HG02870 (cell line): ENCODE measurements around the gene HNRNPH1.
"Not testable (repeated sequence)": the region's sequence is repeated elsewhere in the genome, so short reads cannot be mapped to it uniquely, and the experiment has no call there.

Experiments
- ATAC-seq: cut with Tn5 transposase; IDR thresholded peaks from one replicate; pipeline ENCODE4 v1.9.1; 2021; ENCODE audit warnings: mild to moderate bottlenecking, moderate library complexity; ENCODE audit not compliant: unreplicated experiment

HNRNPH1 gene

GRCh38 chr5:179623003-179623905 lies at the start of gene HNRNPH1:
Gene HNRNPH1 (minus strand): TSS chr5:179623671. CDS start chr5:179623133, 538 bp downstream.
- peak; percentile 76 for ATAC-seq

DNA sequence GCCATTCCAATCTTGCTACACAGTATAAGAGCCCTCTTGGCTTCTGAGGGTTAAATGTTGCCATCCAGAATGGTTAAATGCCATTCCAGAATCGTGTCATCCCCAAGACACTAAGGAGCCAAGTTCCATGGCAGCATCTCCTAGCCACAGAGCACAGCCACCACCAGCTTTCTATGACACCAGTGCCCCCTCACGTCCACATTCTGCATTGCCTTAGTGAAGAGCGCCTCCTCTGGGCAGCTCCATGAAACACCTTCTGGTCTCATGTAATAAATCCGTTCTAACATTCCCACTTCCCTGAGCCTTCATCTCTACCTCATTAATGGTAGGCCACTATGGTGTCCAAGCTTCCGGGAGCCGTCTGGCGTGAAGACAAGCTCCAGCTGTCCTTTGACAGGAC lies 44.9 kb upstream of the HNRNPH1 start:
- peak; percentile 58 for ATAC-seq

DNA sequence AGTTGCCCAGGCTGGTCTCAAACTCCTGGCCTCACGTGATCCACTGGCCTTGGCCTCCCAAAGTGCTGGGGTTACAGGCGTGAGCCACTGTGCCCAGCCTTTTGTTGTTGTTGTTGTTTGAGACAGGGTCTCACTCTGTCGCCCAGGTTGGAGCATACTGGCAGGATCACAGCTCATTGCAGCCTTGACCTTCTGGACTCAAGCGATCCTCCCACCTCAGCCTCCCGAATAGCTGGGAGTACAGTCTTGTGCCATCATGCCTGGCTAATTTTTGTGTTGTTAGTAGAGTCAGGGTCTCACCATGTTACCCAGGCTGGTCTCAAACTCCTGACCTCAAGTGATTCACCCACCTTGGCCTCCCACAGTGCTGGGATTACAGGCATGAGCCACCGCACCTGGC lies 38.2 kb upstream of the HNRNPH1 start:
- ATAC-seq = not testable (repeated sequence)

GRCh38 chr5:179658179-179658856 lies 34.8 kb upstream of the HNRNPH1 start:
- ATAC-seq = peak; percentile 59

- ATAC-seq = peak; percentile 75
These were observed 34.1 kb upstream of the HNRNPH1 start for GRCh38 chr5:179657302-179658178.

- not testable (repeated sequence) for ATAC-seq
These were observed 29.7 kb upstream of the HNRNPH1 start for GRCh38 chr5:179653135-179653534.

- ATAC-seq = not testable (repeated sequence)
These were observed 26.8 kb upstream of the HNRNPH1 start for GRCh38 chr5:179650245-179650644.

DNA sequence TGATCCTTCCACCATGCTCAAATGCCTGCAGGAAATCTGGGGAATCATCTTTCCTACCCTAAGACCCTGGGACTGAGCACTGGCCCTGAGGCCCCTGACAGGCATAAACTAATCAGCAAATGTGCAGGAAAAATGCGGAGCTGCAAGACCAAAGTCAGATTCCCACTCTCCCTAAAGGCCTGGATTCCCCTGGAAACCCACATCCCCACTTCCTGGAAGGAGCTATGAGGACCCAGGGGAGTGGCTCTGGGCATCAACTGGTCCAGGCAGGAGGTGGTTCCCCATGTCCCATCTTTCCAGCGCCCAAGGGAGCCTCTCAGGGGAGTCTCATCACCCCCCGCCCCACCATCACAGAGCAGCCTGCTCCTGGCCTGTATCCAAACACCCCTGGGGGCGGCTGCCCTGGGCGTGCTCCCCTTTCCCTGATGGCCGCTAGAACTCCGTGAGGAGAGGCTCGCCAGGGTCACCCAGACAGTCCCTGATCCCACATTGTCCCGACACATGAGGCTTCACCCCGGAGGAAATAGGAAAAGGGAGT lies 25.8 kb upstream of the HNRNPH1 start:
- not testable (repeated sequence) for ATAC-seq

- no peak for ATAC-seq
These were observed 24.9 kb upstream of the HNRNPH1 start for GRCh38 chr5:179648410-179648809.

DNA sequence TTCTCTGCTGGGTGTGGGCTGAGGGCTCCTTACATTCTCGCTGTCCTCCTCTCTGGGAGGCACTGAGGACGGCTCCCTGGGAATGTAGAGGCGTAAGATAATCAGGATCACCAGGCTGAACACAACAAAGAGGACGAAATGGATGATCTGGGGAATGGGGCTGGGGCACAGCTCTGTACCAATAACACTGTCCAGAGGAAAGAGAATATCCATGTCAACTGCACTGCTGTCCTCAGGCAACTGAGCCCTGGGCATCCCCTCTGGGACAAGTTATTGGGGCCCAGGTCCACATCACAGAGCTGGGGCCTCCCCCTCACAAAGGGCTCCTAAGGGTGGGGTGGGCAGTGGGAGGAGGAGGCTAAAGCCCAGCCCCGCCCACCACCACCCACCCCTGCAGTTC lies 21.3 kb upstream of the HNRNPH1 start:
- not testable (repeated sequence) for ATAC-seq

DNA sequence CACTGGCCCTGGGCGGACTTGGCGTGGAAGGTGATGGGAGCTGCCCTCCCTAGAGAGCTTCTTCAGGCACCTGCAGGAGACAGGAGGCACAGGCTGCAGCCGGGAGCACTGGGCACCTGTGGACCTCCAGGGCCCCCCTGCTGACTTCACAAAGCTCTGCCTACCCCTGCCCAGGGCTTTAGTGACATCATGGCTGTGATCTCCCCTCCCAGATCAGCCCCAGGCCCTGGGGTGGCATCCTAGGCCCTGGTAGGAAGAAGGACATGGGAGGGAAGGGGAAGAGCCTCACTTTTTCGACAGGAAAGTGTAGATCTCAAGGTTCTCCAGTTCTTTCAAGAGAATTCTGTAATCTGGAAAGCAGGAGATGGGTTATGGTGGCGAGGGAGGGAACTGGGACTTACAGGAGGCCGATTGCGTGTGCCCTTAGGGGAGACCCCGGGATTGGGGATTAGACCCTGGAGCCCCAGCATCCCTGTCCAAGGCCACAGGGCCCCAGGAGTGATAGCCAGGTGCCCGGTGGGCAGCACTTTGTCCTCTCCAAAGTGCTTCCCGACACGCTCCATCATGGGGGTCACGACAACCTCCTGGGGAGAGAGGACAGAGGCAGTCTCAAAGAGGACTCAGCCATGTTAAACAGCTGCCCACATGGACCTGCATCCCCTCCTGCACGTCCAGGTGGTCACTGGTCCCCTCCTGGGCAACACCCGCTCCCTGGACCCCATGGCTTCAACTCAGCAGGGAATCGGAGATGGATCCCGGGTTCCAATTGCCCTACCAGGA lies 19.9 kb upstream of the HNRNPH1 start:
- not testable (repeated sequence) for ATAC-seq

DNA sequence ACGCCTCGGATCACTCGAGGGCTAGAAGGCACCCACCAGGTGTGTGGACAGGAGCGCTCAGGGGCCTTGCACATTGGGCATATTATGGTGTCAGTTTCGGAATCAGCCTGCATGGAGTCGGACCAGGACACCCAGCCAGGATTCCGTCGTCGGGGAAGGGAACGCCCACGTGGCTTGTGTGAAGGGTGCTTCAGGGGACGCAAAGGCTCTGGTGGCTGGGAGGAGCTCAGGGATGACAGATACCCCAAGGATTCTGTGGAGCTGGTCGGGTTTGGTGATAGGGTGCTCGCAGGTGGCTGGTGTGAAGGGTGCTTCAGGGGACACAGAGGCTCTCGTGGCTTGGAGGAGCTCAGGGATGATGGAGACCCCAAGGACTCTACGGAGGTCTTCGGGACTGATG lies 19.2 kb upstream of the HNRNPH1 start:
- ATAC-seq = not testable (repeated sequence)

- not testable (repeated sequence) for ATAC-seq
These were observed 18.3 kb upstream of the HNRNPH1 start for GRCh38 chr5:179641745-179642144.

DNA sequence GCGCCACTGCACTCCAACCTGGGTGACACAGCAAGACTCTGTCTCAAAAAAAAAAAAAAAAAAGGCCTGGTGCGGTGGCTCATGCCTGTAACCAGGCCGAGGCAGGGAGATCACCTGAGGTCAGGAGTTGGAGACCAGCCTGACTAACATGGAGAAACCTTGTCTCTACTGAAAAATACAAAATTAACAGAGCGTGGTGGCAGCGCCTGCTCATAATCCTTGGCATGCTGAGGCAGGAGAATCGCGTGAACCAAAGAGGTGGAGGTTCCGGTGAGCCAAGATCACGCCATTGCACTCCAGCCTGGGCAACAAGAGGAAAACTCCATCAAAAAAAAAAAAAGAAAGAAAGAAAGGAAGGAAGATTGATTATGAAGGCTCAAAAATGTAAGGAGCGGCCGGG lies 15.8 kb upstream of the HNRNPH1 start:
- ATAC-seq = not testable (repeated sequence)

- peak; percentile 82 for ATAC-seq
These were observed 11.1 kb upstream of the HNRNPH1 start for GRCh38 chr5:179634370-179635172.

DNA sequence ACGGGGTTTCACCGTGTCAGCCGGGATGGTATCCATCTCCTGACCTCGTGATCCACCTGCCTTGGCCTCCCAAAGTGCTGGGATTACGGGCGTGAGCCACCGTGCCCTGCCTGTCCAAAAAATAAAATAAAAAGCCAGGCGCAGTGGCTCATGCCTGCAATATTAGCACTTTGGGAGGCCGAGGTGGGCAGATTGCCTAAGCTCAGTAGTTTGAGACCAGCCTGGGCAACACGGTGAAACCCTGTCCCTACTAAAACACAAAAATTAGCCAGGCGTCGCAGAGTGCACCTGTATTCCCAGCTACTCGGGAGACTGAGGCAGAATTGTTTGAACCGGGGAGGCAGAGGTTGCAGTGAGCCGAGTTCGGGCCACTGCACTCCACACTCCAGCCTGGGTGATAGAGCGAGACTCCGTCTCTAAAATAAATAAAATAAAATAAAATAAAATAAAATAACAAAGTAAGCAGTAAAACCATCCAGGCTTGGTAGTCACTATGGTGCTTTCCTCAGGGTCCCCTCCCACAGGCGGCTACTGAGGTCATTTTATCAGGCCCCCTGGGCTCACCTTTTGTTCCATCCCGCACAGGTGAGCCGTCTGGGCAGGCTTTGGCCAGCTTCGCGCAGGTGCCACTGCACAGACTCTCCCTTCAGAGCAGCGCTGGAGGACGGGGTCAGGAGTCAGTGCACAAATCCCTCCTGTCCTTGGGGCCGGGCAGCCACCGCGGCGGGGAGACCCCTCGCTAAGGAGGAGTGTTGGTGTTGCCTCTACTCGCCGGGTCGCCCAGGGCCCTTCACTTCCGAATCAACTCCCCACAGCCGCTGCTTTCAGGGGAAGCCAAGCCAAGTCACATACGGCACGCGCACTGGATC lies 10.3 kb upstream of the HNRNPH1 start:
- peak; percentile 52 for ATAC-seq

DNA sequence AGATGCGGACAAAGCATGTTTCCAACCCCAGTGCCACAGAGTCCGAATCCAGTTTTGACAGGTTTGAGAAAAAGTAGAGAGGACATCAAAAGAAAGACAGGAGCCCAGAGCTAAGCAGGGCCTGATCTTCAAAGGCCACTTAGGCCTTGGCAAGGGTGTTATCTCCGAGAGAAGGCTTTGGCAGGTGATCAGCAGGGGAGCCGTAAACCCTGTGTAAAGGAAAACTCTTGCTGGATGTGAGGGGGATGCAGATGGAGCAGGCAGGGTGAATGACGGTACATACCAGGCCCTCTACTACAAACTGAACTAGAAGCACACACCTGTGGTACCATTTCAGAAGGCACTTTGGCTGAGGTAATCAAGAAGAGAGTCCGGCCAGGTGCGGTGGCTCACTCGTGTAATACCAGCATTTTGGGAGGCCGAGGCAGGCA lies 1.4 kb upstream of the HNRNPH1 start:
- ATAC-seq = no peak
